Measurements from ENCODE around the gene FBLN2. TPM values are rescaled to one million over a fixed set of nuclear protein-coding genes. Genes with fewer than 3 reads are reported as not detected.

The FBLN2 gene
- polyA plus RNA-seq, 1 experiment, result 248 TPM

DNA sequence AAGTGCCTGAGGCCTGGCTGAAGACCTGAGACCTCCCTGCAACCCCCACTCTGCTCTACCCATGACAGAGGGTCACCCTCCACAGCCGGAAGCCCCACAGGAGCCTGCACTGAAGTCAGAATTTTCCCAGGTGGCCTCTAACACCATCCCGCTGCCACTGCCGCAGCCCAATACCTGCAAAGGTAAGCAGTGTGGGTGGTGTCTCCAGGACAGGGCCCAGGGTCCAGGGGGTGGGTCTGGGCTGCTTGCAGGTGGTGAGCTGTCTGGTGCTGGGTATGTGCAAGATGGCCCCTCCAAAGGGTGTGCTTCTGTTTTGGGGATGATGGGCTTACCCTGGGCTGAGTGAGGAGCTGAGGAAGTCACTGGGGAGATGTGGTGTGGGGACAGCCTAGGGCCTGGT is 69.9 kb downstream of the FBLN2 start:
- Histone ChIP-seq H3K36me3 (ENCODE audit: control insufficient read depth, insufficient read depth, low read length) (peaks cover 58% of the 10 kb centered on the region), H3K4me3 (ENCODE audit: low read depth, low read length) (no peak overlapping the region), H3K27me3 (ENCODE audit: control insufficient read depth, insufficient read depth, low read length) (no peaks in the 10 kb centered on the region)
- CTCF ChIA-PET, result interaction anchor here (0.6 kb wide), 1 partner anchor 18 kb away, joined by 4 read pairs; no protein-coding TSS in a partner anchor
- TF ChIP-seq, protein P1, sequence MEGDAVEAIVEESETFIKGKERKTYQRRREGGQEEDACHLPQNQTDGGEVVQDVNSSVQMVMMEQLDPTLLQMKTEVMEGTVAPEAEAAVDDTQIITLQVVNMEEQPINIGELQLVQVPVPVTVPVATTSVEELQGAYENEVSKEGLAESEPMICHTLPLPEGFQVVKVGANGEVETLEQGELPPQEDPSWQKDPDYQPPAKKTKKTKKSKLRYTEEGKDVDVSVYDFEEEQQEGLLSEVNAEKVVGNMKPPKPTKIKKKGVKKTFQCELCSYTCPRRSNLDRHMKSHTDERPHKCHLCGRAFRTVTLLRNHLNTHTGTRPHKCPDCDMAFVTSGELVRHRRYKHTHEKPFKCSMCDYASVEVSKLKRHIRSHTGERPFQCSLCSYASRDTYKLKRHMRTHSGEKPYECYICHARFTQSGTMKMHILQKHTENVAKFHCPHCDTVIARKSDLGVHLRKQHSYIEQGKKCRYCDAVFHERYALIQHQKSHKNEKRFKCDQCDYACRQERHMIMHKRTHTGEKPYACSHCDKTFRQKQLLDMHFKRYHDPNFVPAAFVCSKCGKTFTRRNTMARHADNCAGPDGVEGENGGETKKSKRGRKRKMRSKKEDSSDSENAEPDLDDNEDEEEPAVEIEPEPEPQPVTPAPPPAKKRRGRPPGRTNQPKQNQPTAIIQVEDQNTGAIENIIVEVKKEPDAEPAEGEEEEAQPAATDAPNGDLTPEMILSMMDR (IDR thresholded peaks at IDR 0.05; ENCODE audit: insufficient read depth, low read depth, low read length), result no peak
- DNase-seq (ENCODE audit: low read depth), result no peak
- POLR2A ChIA-PET, result no interaction called here

DNA sequence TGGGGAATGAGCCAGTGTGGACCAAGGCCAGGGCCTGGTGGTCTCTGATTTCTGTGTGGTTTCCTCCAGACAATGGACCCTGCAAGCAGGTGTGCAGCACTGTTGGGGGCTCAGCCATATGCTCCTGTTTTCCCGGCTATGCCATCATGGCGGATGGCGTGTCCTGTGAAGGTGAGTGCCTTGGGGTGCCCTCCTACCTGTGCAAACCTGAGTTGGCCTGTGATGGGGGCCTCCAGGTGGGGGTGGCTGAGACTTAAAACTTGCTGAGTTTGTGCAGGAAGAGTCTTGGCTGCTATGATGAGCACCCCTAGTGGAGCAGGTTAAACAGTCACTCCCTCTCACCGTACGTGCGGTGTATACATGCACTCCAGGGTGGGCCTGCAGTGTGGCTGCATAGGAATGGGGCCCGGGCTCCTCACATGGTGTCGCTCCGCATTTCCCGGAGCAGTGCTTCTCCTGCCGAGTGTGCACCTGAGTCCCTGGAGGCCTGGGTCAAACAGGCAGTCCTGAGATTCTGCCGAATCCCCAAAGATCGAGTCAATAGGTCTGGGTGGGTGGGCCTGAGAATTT is 70.8 kb downstream of the FBLN2 start:
- TF ChIP-seq, protein P1 (IDR thresholded peaks at IDR 0.05; ENCODE audit: insufficient read depth, low read depth, low read length), result no peak
- CTCF ChIA-PET, result no interaction called here
- POLR2A ChIA-PET, result no interaction called here
- DNase-seq (ENCODE audit: low read depth), result no peak
- Histone ChIP-seq H3K27me3 (ENCODE audit: control insufficient read depth, insufficient read depth, low read length) (no peaks in the 10 kb centered on the region), H3K4me3 (ENCODE audit: low read depth, low read length) (no peak overlapping the region), H3K36me3 (ENCODE audit: control insufficient read depth, insufficient read depth, low read length) (peaks cover 58% of the 10 kb centered on the region)

DNA sequence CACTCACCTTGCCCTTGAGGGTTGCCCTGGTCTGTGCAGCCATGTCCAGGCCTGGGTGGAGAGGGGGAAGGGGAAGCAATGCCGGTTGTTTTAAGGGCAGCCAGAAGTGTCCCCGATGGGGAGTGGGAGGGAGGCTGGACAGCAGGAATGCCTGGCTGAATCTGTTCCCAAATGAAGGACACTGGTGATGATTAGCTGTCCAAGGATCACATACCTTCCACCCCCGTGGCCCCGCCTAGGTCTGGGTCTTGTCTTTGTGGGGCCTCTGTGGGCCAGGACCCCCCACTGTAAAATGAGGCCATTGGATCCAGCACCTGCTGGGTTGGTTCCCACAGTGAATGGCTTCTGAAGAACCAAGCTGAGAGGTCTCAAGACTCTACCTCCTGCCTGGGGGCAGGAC is 71.4 kb downstream of the FBLN2 start:
- TF ChIP-seq, protein P1 (IDR thresholded peaks at IDR 0.05; ENCODE audit: insufficient read depth, low read depth, low read length), result no peak
- CTCF ChIA-PET, result no interaction called here
- POLR2A ChIA-PET, result no interaction called here

GRCh38 chr3:13620776-13621365 is 71.9 kb downstream of the FBLN2 start:
- ChIA-PET CTCF (interaction anchor here (1.4 to 2.5 kb wide), 2 partner anchors 12 to 29 kb away, joined by 3 to 8 read pairs; no protein-coding TSS in a partner anchor), POLR2A (interaction anchor here (0.6 kb wide), 1 partner anchor 110 kb away, joined by 11 read pairs; no protein-coding TSS in a partner anchor)
- H3K36me3 ChIP-seq (ENCODE audit: control insufficient read depth, insufficient read depth, low read length), result peaks cover 55% of the 10 kb centered on the region
- H3K4me3 ChIP-seq (ENCODE audit: low read depth, low read length), result no peak overlapping the region
- no peak for DNase-seq (ENCODE audit: low read depth)
- no peaks in the 10 kb centered on the region for H3K27me3 ChIP-seq (ENCODE audit: control insufficient read depth, insufficient read depth, low read length)
- TF ChIP-seq, protein P1 (IDR thresholded peaks at IDR 0.05; ENCODE audit: insufficient read depth, low read depth, low read length), result no peak

More for the DNA sequence above, 71.4 kb downstream of the FBLN2 start:
- no peak for DNase-seq (ENCODE audit: low read depth)
- no peaks in the 10 kb centered on the region for H3K27me3 ChIP-seq (ENCODE audit: control insufficient read depth, insufficient read depth, low read length)
- peaks cover 58% of the 10 kb centered on the region for H3K36me3 ChIP-seq (ENCODE audit: control insufficient read depth, insufficient read depth, low read length)
- no peak overlapping the region for H3K4me3 ChIP-seq (ENCODE audit: low read depth, low read length)

GRCh38 chr3:13621381-13622221 is 72.7 kb downstream of the FBLN2 start:
- ChIA-PET CTCF (interaction anchor here (1.4 to 3.0 kb wide), 4 partner anchors 11 to 126 kb away, joined by 3 to 17 read pairs (median 8); no protein-coding TSS in a partner anchor), POLR2A (interaction anchor here (0.6 kb wide), 1 partner anchor 111 kb away, joined by 11 read pairs; no protein-coding TSS in a partner anchor)
- H3K27me3 ChIP-seq (ENCODE audit: control insufficient read depth, insufficient read depth, low read length), result no peaks in the 10 kb centered on the region
- DNase-seq (ENCODE audit: low read depth), result no peak
- peaks cover 52% of the 10 kb centered on the region for H3K36me3 ChIP-seq (ENCODE audit: control insufficient read depth, insufficient read depth, low read length)
- TF ChIP-seq, protein P1 (IDR thresholded peaks at IDR 0.05; ENCODE audit: insufficient read depth, low read depth, low read length), result no peak
- no peak overlapping the region for H3K4me3 ChIP-seq (ENCODE audit: low read depth, low read length)
